Lower lobe of right lung (tissue), 2 donors: Measurements from ENCODE around the gene TMEM150C. TPM values are rescaled to one million over a fixed set of nuclear protein-coding genes. Genes with fewer than 3 reads are reported as not detected.

Experiments used
- ATAC-seq, 2 donors: fragments of 200-7000 bp; cut with Tn5 transposase; one replicate each; pipeline ENCODE4 v1.9.1; 2020 to 2022; ENCODE audit warnings: mild to moderate bottlenecking in 2 of 2, moderate library complexity in 2 of 2
- DNase-seq: peaks from one replicate; pipeline ENCODE4 v3.0.0-alpha.2; 2020
- H3K27ac ChIP-seq: fragments of 200-600 bp; one replicate; pipeline ENCODE4 v1.8.0; 2022
- H3K27me3 ChIP-seq: fragments of 200-600 bp; one replicate; pipeline ENCODE4 v1.8.0; 2022; ENCODE audit warnings: low read depth
- H3K36me3 ChIP-seq: fragments of 200-600 bp; one replicate; pipeline ENCODE4 v1.8.0; 2022; ENCODE audit warnings: mild to moderate bottlenecking
- H3K4me1 ChIP-seq: fragments of 200-600 bp; one replicate; pipeline ENCODE4 v1.8.0; 2022
- H3K4me3 ChIP-seq: fragments of 200-600 bp; one replicate; pipeline ENCODE4 v1.8.0; 2022; ENCODE audit warnings: mild to moderate bottlenecking
- H3K9me3 ChIP-seq: fragments of 200-600 bp; one replicate; pipeline ENCODE4 v1.8.0; 2022
- intact Hi-C: fragments of 100-400 bp; cut with DNase I; formaldehyde crosslinking; loops from one replicate; pipeline ENCODE4 v1.11.0; 2022
- total RNA-seq: library from RNA; stranded (reverse); fragmentation: NEBNext Ultra II Directional; extraction: Animal tissue kit (Norgen Biotek cat#: 25700); gene quantifications from one replicate; pipeline ENCODE4 v1.2.1, GENCODE V29; 2021
- TF ChIP-seq, protein P1 (sequence below): fragments of 200-600 bp; IDR thresholded peaks from one replicate; pipeline ENCODE4 v1.8.0; 2022; ENCODE audit warnings: antibody characterized with exemption, mild to moderate bottlenecking
- donor health status: DM: no; HTN: yes; CAD: no; lungs with severe emphysema.

Gene TMEM150C
- total RNA-seq, 1 donor from 2014 or later, result 6.9 TPM

DNA sequence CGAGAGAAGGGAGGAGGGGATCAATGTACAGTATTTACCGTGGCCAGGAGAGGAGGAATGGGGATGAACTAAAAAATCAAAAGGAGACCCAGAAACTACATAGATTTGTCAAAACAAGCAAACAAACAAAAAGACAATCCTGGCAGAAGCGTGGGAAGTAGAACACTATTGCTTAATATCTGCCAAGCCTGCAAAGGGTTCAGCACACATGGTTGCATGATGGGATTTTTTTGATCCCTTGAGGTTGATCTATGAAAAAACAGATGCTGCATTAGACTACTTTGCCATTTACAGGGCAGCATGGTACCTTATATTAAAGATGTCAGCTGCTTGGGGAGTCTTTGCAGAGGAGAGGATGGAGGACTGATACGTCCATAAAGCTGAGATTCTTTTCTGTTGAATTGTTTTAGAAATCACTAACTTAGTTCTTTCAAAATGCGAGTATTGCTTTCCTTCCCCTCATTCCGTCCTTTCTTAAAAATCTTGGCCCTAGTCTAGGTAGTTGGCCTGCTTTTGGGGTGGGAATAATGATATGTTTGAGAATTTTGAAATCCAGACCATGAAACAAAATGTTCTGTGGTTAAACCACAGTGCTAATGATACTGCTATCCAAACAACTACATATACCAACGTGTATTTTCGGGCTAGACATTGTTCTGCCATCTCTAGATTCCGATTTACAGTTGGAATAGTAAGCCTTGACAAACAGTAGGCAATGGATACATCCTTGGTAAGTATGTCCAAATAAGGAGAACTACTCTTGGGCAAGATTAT, 39.6 kb upstream of the TMEM150C start:
- Histone ChIP-seq H3K27me3 (no peaks in the 10 kb centered on the region), H3K9me3 (no peaks in the 10 kb centered on the region), H3K36me3 (no peaks in the 10 kb centered on the region), H3K4me1 (no peaks in the 10 kb centered on the region), H3K4me3 (no peak overlapping the region), H3K27ac (no peak overlapping the region)
- ATAC-seq (no peak), DNase-seq (no peak)
- TF ChIP-seq, protein P1, sequence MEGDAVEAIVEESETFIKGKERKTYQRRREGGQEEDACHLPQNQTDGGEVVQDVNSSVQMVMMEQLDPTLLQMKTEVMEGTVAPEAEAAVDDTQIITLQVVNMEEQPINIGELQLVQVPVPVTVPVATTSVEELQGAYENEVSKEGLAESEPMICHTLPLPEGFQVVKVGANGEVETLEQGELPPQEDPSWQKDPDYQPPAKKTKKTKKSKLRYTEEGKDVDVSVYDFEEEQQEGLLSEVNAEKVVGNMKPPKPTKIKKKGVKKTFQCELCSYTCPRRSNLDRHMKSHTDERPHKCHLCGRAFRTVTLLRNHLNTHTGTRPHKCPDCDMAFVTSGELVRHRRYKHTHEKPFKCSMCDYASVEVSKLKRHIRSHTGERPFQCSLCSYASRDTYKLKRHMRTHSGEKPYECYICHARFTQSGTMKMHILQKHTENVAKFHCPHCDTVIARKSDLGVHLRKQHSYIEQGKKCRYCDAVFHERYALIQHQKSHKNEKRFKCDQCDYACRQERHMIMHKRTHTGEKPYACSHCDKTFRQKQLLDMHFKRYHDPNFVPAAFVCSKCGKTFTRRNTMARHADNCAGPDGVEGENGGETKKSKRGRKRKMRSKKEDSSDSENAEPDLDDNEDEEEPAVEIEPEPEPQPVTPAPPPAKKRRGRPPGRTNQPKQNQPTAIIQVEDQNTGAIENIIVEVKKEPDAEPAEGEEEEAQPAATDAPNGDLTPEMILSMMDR, result no peak
- intact Hi-C loops, result no loop called here

DNA sequence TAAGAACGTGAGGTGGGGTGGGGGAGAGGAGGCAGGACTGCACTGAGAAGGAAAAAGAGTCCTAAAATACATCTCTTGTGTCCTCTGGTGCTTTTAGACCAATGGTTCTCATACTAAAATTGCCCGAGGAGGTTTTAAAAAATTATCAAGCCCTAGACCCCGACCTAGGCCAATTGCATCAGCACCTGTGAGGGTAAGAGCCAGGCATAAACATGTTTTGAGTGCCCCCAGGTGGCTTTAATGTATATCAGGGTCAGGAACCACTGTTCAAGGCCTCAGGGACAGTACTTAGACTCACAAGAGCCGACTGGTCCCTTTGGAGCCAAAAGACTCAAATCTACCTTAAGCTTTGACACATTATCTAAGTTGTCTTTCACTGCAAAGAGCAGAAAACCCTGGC, 37.5 kb upstream of the TMEM150C start:
- DNase-seq, result no peak
- no peak for ATAC-seq
- Histone ChIP-seq H3K27ac (no peak overlapping the region), H3K27me3 (no peaks in the 10 kb centered on the region), H3K9me3 (no peaks in the 10 kb centered on the region), H3K36me3 (no peaks in the 10 kb centered on the region), H3K4me1 (no peaks in the 10 kb centered on the region), H3K4me3 (no peak overlapping the region)
- intact Hi-C loops, result no loop called here
- TF ChIP-seq, protein P1, result no peak

DNA sequence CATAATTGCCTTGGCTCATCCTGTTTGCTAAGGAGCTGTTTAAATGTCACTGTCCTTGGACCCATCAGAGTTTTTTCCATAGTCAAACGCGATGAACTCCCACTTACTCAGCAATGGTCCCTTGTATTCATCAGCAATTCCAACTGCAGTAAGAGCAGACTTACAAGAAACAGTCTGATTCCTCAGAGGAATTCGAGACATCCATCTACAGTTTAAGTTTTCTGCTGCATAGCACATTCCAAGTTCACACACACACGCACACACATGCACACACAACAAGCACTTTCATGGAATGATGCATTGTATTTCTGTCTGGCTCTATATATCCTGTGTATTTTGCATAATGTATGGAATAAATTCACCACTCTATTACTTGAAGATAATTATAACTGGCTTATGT, 32.7 kb upstream of the TMEM150C start:
- no peak for DNase-seq
- no peak overlapping the region for H3K27ac ChIP-seq
- H3K27me3 ChIP-seq, result no peaks in the 10 kb centered on the region
- ATAC-seq, result no peak
- no peak overlapping the region for H3K4me3 ChIP-seq
- intact Hi-C loops, result no loop called here
- H3K36me3 ChIP-seq, result no peaks in the 10 kb centered on the region
- H3K9me3 ChIP-seq, result no peaks in the 10 kb centered on the region
- TF ChIP-seq, protein P1, result no peak
- no peaks in the 10 kb centered on the region for H3K4me1 ChIP-seq

DNA sequence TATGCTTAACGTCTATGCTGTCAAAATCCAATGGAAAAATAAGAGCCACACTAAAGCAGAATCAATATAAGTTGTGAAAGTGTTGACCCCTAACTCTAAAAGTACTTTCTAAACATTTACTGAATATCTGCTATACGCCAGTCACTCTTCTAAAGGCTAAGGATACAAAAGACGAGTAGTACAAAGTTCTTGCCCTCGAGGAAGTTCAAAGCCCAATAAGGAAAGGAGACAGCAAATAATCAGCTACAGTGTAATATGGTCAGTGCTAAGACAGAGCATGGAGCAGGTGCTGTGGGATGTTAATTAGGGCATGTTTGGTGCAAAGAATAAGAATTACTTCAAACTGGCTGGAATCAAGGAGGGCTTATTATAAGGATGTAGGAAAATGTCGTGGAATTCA, 31.6 kb upstream of the TMEM150C start:
- H3K4me1 ChIP-seq, result no peaks in the 10 kb centered on the region
- no peak overlapping the region for H3K27ac ChIP-seq
- no peak overlapping the region for H3K4me3 ChIP-seq
- DNase-seq (no peak), ATAC-seq (no peak)
- H3K27me3 ChIP-seq, result no peaks in the 10 kb centered on the region
- TF ChIP-seq, protein P1, result no peak
- intact Hi-C loops, result no loop called here
- H3K9me3 ChIP-seq, result no peaks in the 10 kb centered on the region
- H3K36me3 ChIP-seq, result no peaks in the 10 kb centered on the region

DNA sequence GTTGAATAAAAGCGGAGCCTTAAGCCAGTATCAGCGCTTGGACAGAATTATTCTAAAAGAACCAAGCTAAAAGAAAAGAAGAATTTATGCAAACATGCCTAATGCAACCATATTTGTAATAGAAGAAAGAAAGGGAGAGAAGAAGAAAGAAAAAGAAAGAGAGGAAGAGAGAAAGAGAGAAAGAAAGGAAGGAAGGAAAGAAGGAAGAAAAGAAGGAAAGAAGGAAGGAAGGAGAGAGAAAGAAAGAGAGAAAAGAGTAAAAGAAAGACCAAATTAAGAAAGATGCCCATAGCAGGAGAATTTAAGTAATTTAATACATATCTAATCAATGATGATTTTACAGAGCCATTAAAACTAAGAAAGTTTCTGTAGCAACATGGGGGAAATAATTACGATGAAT, 30.9 kb upstream of the TMEM150C start:
- DNase-seq (no peak), ATAC-seq (no peak)
- TF ChIP-seq, protein P1, result no peak

More for the DNA sequence above, 30.9 kb upstream of the TMEM150C start:
- H3K9me3 ChIP-seq, result no peaks in the 10 kb centered on the region
- intact Hi-C loops, result no loop called here
- H3K4me1 ChIP-seq, result no peaks in the 10 kb centered on the region
- no peaks in the 10 kb centered on the region for H3K36me3 ChIP-seq
- no peaks in the 10 kb centered on the region for H3K27me3 ChIP-seq
- no peak overlapping the region for H3K4me3 ChIP-seq
- no peak overlapping the region for H3K27ac ChIP-seq
